ENCODE data around the gene OLFML2B.
"Not testable (repeated sequence)": the region's sequence is repeated elsewhere in the genome, so short reads cannot be mapped to it uniquely, and the experiment has no call there.

Gene OLFML2B

GRCh38 chr1:162023547-162024501, at the start of gene OLFML2B:
OLFML2B (minus strand) TSS chr1:162023869; CDS start chr1:162023430, 439 bp downstream.
- peak; percentile 28 to 46 for DNase-seq

- DNase-seq = no peak
These were observed 49.1 kb upstream of the OLFML2B start for GRCh38 chr1:162072740-162073139.

- no peak for DNase-seq
These were observed 47.2 kb upstream of the OLFML2B start for GRCh38 chr1:162070825-162071224.

GRCh38 chr1:162070094-162070748, 46.6 kb upstream of the OLFML2B start:
- peak in 1 of 2 experiments; percentile 4 for DNase-seq

GRCh38 chr1:162069334-162070093, 45.8 kb upstream of the OLFML2B start, which contains the start of gene NOS1AP:
NOS1AP (plus strand) TSS chr1:162069691; CDS start chr1:162070178, 487 bp downstream.
- DNase-seq = peak; percentile 76 to 80

GRCh38 chr1:162068301-162068700, 44.6 kb upstream of the OLFML2B start:
- no peak for DNase-seq

GRCh38 chr1:162067466-162067865, 43.8 kb upstream of the OLFML2B start:
- no peak for DNase-seq

- DNase-seq = not testable (repeated sequence)
These were observed 43.2 kb upstream of the OLFML2B start for GRCh38 chr1:162066836-162067235.

GRCh38 chr1:162065016-162065415, 41.3 kb upstream of the OLFML2B start:
- DNase-seq = no peak

GRCh38 chr1:162062542-162063015, 38.9 kb upstream of the OLFML2B start:
- DNase-seq = no peak

- no peak for DNase-seq
These were observed 36.6 kb upstream of the OLFML2B start for GRCh38 chr1:162060314-162060713.

- no peak for DNase-seq
These were observed 36.1 kb upstream of the OLFML2B start for GRCh38 chr1:162059721-162060120.

GRCh38 chr1:162056579-162056978, 32.9 kb upstream of the OLFML2B start:
- no peak for DNase-seq

GRCh38 chr1:162056043-162056442, 32.4 kb upstream of the OLFML2B start:
- DNase-seq = peak; percentile 19 to 32

GRCh38 chr1:162055062-162055461, 31.4 kb upstream of the OLFML2B start:
- no peak for DNase-seq

GRCh38 chr1:162053949-162054348, 30.3 kb upstream of the OLFML2B start:
- DNase-seq = not testable (repeated sequence)

GRCh38 chr1:162046921-162047320, 23.3 kb upstream of the OLFML2B start:
- DNase-seq = no peak

- DNase-seq = no peak
These were observed 18.7 kb upstream of the OLFML2B start for GRCh38 chr1:162042361-162042760.

GRCh38 chr1:162040657-162041056, 17.0 kb upstream of the OLFML2B start:
- no peak for DNase-seq

GRCh38 chr1:162040001-162040400, 16.3 kb upstream of the OLFML2B start:
- no peak for DNase-seq

GRCh38 chr1:162038624-162039023, 15.0 kb upstream of the OLFML2B start:
- no peak for DNase-seq

- DNase-seq = no peak
These were observed 12.5 kb upstream of the OLFML2B start for GRCh38 chr1:162036163-162036562.

- DNase-seq = no peak
These were observed 11.6 kb upstream of the OLFML2B start for GRCh38 chr1:162035241-162035640.

Data from stimulated activated CD4-positive, alpha-beta T cell treated with anti-CD3 and anti-CD28 coated beads, Interleukin-4, amount 100 ng/mL, for 4 hours (primary cell).